Measurements from ENCODE around the gene GNG12.

The GNG12 gene

GRCh38 chr1:67860776-67861175, 27.5 kb upstream of the GNG12 start:
- no peaks in the 10 kb centered on the region for H3K36me3 ChIP-seq (ENCODE audit: control insufficient read depth, insufficient read depth, low read length)
- no peaks in the 10 kb centered on the region for H3K9me3 ChIP-seq (ENCODE audit: control insufficient read depth, low read length)
- no peaks in the 10 kb centered on the region for H3K4me1 ChIP-seq (ENCODE audit: control insufficient read depth, insufficient read depth, low read length)
- 74 to 77% methylated on average over 2 of the region's 2 CpGs for WGBS, 2 experiments
- no peak overlapping the region for H3K4me3 ChIP-seq (ENCODE audit: insufficient read depth, low read depth, low read length)
- no peaks in the 10 kb centered on the region for H3K27me3 ChIP-seq (ENCODE audit: control insufficient read depth, insufficient read depth, low read length, poor library complexity, severe bottlenecking)
- no peak overlapping the region for H3K27ac ChIP-seq (ENCODE audit: insufficient read depth, low read depth, low read length, poor library complexity, severe bottlenecking)

- H3K4me3 ChIP-seq (ENCODE audit: insufficient read depth, low read depth, low read length) = no peak overlapping the region
- WGBS, 2 experiments = 93 to 95% methylated on average over 4 of the region's 4 CpGs
- H3K36me3 ChIP-seq (ENCODE audit: control insufficient read depth, insufficient read depth, low read length) = no peaks in the 10 kb centered on the region
- H3K27ac ChIP-seq (ENCODE audit: insufficient read depth, low read depth, low read length, poor library complexity, severe bottlenecking) = no peak overlapping the region
- H3K9me3 ChIP-seq (ENCODE audit: control insufficient read depth, low read length) = no peaks in the 10 kb centered on the region
- H3K27me3 ChIP-seq (ENCODE audit: control insufficient read depth, insufficient read depth, low read length, poor library complexity, severe bottlenecking) = no peaks in the 10 kb centered on the region
- H3K4me1 ChIP-seq (ENCODE audit: control insufficient read depth, insufficient read depth, low read length) = no peaks in the 10 kb centered on the region
Observed at GRCh38 chr1:67856921-67857320, 23.7 kb upstream of the GNG12 start.

GRCh38 chr1:67855961-67856360, 22.7 kb upstream of the GNG12 start:
- no peak overlapping the region for H3K4me3 ChIP-seq (ENCODE audit: insufficient read depth, low read depth, low read length)
- H3K27me3 ChIP-seq (ENCODE audit: control insufficient read depth, insufficient read depth, low read length, poor library complexity, severe bottlenecking) = no peaks in the 10 kb centered on the region
- no peaks in the 10 kb centered on the region for H3K36me3 ChIP-seq (ENCODE audit: control insufficient read depth, insufficient read depth, low read length)
- H3K4me1 ChIP-seq (ENCODE audit: control insufficient read depth, insufficient read depth, low read length) = no peaks in the 10 kb centered on the region
- H3K9me3 ChIP-seq (ENCODE audit: control insufficient read depth, low read length) = no peaks in the 10 kb centered on the region
- 86 to 91% methylated on average over 2 of the region's 2 CpGs for WGBS, 2 experiments
- H3K27ac ChIP-seq (ENCODE audit: insufficient read depth, low read depth, low read length, poor library complexity, severe bottlenecking) = no peak overlapping the region

DNA sequence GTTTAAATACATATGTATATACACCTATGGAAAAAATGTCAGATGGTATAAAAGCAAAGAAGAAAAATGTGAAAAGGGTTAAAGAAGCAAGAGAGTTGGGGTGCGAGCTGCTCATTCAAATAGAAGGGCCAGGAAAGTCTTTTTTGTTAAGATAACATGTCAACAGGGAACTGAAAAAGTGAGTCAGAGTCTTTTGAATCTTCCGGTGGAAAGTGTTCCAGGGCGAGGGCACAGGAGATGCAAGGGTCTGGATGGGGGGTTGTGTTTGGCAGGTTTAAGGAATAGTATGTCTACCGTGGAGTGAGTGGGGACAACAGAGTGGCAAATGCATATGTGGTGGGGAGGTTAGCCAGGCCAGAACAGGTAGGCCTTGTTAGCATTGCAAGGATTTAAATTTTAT, 22.2 kb upstream of the GNG12 start:
- no peak overlapping the region for H3K27ac ChIP-seq (ENCODE audit: insufficient read depth, low read depth, low read length, poor library complexity, severe bottlenecking)
- H3K4me1 ChIP-seq (ENCODE audit: control insufficient read depth, insufficient read depth, low read length) = no peaks in the 10 kb centered on the region
- H3K9me3 ChIP-seq (ENCODE audit: control insufficient read depth, low read length) = no peaks in the 10 kb centered on the region
- H3K27me3 ChIP-seq (ENCODE audit: control insufficient read depth, insufficient read depth, low read length, poor library complexity, severe bottlenecking) = no peaks in the 10 kb centered on the region
- H3K36me3 ChIP-seq (ENCODE audit: control insufficient read depth, insufficient read depth, low read length) = no peaks in the 10 kb centered on the region
- 84 to 92% methylated on average over 4 of the region's 4 CpGs for WGBS, 2 experiments
- H3K4me3 ChIP-seq (ENCODE audit: insufficient read depth, low read depth, low read length) = no peak overlapping the region

- H3K9me3 ChIP-seq (ENCODE audit: control insufficient read depth, low read length) = no peaks in the 10 kb centered on the region
- no peak overlapping the region for H3K27ac ChIP-seq (ENCODE audit: insufficient read depth, low read depth, low read length, poor library complexity, severe bottlenecking)
- no peaks in the 10 kb centered on the region for H3K4me1 ChIP-seq (ENCODE audit: control insufficient read depth, insufficient read depth, low read length)
- 20 to 25% methylated on average over 2 of the region's 2 CpGs for WGBS, 2 experiments
- H3K4me3 ChIP-seq (ENCODE audit: insufficient read depth, low read depth, low read length) = no peak overlapping the region
- H3K27me3 ChIP-seq (ENCODE audit: control insufficient read depth, insufficient read depth, low read length, poor library complexity, severe bottlenecking) = no peaks in the 10 kb centered on the region
- H3K36me3 ChIP-seq (ENCODE audit: control insufficient read depth, insufficient read depth, low read length) = no peaks in the 10 kb centered on the region
Observed at GRCh38 chr1:67853704-67854103, 20.4 kb upstream of the GNG12 start.

GRCh38 chr1:67851800-67852199, 18.5 kb upstream of the GNG12 start:
- WGBS, 2 experiments = 92 to 96% methylated on average over 6 of the region's 6 CpGs
- H3K36me3 ChIP-seq (ENCODE audit: control insufficient read depth, insufficient read depth, low read length) = no peaks in the 10 kb centered on the region
- no peak overlapping the region for H3K4me3 ChIP-seq (ENCODE audit: insufficient read depth, low read depth, low read length)
- H3K9me3 ChIP-seq (ENCODE audit: control insufficient read depth, low read length) = no peaks in the 10 kb centered on the region
- no peaks in the 10 kb centered on the region for H3K27me3 ChIP-seq (ENCODE audit: control insufficient read depth, insufficient read depth, low read length, poor library complexity, severe bottlenecking)
- H3K4me1 ChIP-seq (ENCODE audit: control insufficient read depth, insufficient read depth, low read length) = no peaks in the 10 kb centered on the region
- H3K27ac ChIP-seq (ENCODE audit: insufficient read depth, low read depth, low read length, poor library complexity, severe bottlenecking) = no peak overlapping the region

GRCh38 chr1:67850611-67851075, 17.4 kb upstream of the GNG12 start:
- no peaks in the 10 kb centered on the region for H3K27me3 ChIP-seq (ENCODE audit: control insufficient read depth, insufficient read depth, low read length, poor library complexity, severe bottlenecking)
- WGBS, 2 experiments = 71% methylated on average over 1 of the region's 1 CpG; no CpG with 5 or more reads in 1 of the 2 experiments
- no peak overlapping the region for H3K4me3 ChIP-seq (ENCODE audit: insufficient read depth, low read depth, low read length)
- H3K9me3 ChIP-seq (ENCODE audit: control insufficient read depth, low read length) = no peaks in the 10 kb centered on the region
- no peaks in the 10 kb centered on the region for H3K4me1 ChIP-seq (ENCODE audit: control insufficient read depth, insufficient read depth, low read length)
- no peaks in the 10 kb centered on the region for H3K36me3 ChIP-seq (ENCODE audit: control insufficient read depth, insufficient read depth, low read length)
- H3K27ac ChIP-seq (ENCODE audit: insufficient read depth, low read depth, low read length, poor library complexity, severe bottlenecking) = no peak overlapping the region

DNA sequence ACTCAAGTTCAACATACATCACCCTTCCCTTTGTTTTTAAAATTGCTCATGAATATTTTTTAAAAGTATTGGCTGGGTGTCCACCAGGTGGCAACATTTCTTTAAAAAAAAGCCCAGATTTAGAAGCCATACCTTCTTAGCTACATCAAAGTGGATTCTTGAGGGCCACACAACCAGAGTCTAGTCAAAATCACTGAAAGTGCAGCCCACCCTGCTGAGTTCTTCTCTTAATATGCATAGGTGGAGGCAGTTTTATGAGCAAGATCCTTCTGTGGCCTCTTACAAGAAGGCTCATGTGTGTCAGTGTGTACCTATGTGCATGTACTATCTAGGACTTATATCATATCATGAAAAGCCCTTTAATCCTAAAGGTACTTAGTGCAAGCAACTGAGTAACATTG, 16.9 kb upstream of the GNG12 start:
- Histone ChIP-seq H3K9me3 (ENCODE audit: control insufficient read depth, low read length) (no peaks in the 10 kb centered on the region), H3K4me1 (ENCODE audit: control insufficient read depth, insufficient read depth, low read length) (no peaks in the 10 kb centered on the region), H3K36me3 (ENCODE audit: control insufficient read depth, insufficient read depth, low read length) (no peaks in the 10 kb centered on the region), H3K27ac (ENCODE audit: insufficient read depth, low read depth, low read length, poor library complexity, severe bottlenecking) (no peak overlapping the region), H3K27me3 (ENCODE audit: control insufficient read depth, insufficient read depth, low read length, poor library complexity, severe bottlenecking) (no peaks in the 10 kb centered on the region), H3K4me3 (ENCODE audit: insufficient read depth, low read depth, low read length) (no peak overlapping the region)

DNA sequence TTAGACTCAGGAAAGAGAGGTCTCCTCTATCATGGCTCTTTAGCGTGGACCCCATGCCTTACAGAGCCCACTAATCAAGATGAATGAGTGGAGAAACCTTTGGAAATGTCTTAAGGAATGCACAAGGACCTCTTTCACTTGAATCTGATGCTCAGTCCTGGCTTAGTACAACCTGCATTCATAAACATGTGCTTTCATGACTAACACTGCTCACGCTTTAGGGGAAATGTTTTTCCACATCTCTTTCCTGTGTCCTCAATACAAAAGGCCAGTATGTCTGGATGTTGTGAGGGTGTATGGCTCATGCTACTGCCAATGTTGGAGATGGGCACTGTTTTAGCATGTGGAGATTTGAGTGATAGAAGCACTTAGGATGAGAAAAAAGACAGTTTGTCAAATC, 14.2 kb upstream of the GNG12 start:
- Histone ChIP-seq H3K9me3 (ENCODE audit: control insufficient read depth, low read length) (no peaks in the 10 kb centered on the region), H3K4me1 (ENCODE audit: control insufficient read depth, insufficient read depth, low read length) (no peaks in the 10 kb centered on the region), H3K36me3 (ENCODE audit: control insufficient read depth, insufficient read depth, low read length) (no peaks in the 10 kb centered on the region), H3K4me3 (ENCODE audit: insufficient read depth, low read depth, low read length) (no peak overlapping the region), H3K27ac (ENCODE audit: insufficient read depth, low read depth, low read length, poor library complexity, severe bottlenecking) (no peak overlapping the region), H3K27me3 (ENCODE audit: control insufficient read depth, insufficient read depth, low read length, poor library complexity, severe bottlenecking) (no peaks in the 10 kb centered on the region)
- 93 to 95% methylated on average over 2 of the region's 2 CpGs for WGBS, 2 experiments

DNA sequence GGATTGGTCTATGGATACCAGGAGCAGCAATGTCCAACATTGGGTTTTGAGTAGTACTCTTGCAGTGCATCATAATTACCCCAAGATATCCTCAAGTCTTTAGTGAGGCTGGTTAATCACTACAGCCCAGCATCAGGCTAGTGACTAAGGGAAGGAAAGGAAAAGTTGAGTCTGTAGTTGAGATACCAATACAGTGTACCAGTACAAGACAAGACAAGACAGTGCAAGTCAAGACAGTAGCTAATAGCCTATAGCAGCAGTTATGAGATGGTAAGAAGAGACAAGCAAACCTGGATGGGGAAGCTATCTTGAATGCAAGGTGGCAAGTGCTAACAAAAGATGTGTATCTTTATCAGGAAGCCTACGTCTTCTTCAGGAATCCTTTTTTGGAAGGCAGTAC, 13.3 kb upstream of the GNG12 start:
- 100% methylated on average over 1 of the region's 1 CpG for WGBS, 2 experiments
- no peak overlapping the region for H3K27ac ChIP-seq (ENCODE audit: insufficient read depth, low read depth, low read length, poor library complexity, severe bottlenecking)

GRCh38 chr1:67844988-67845387, 11.7 kb upstream of the GNG12 start:
- Histone ChIP-seq H3K27me3 (ENCODE audit: control insufficient read depth, insufficient read depth, low read length, poor library complexity, severe bottlenecking) (no peaks in the 10 kb centered on the region), H3K27ac (ENCODE audit: insufficient read depth, low read depth, low read length, poor library complexity, severe bottlenecking) (no peak overlapping the region), H3K36me3 (ENCODE audit: control insufficient read depth, insufficient read depth, low read length) (no peaks in the 10 kb centered on the region), H3K9me3 (ENCODE audit: control insufficient read depth, low read length) (no peaks in the 10 kb centered on the region), H3K4me1 (ENCODE audit: control insufficient read depth, insufficient read depth, low read length) (peaks cover 3% of the 10 kb centered on the region), H3K4me3 (ENCODE audit: insufficient read depth, low read depth, low read length) (no peak overlapping the region)
- 87 to 92% methylated on average over 1 of the region's 1 CpG for WGBS, 2 experiments

More for the DNA sequence above, 13.3 kb upstream of the GNG12 start:
- Histone ChIP-seq H3K4me1 (ENCODE audit: control insufficient read depth, insufficient read depth, low read length) (no peaks in the 10 kb centered on the region), H3K27me3 (ENCODE audit: control insufficient read depth, insufficient read depth, low read length, poor library complexity, severe bottlenecking) (no peaks in the 10 kb centered on the region), H3K36me3 (ENCODE audit: control insufficient read depth, insufficient read depth, low read length) (no peaks in the 10 kb centered on the region), H3K4me3 (ENCODE audit: insufficient read depth, low read depth, low read length) (no peak overlapping the region), H3K9me3 (ENCODE audit: control insufficient read depth, low read length) (no peaks in the 10 kb centered on the region)

Data from ectodermal cell (in vitro differentiated cells).